K562 (cell line): ENCODE measurements around the gene ANKRD31.

Source experiments
- ARNT ChIP-seq, 2 experiments: fragments of 450-650 bp; IDR thresholded peaks; 2 replicates each; pipeline ENCODE4 v1.6.1; 2016; ENCODE audit warnings: mild to moderate bottlenecking in 1 of 2
- MLX ChIP-seq, 2 experiments: fragments of 450-650 bp in 1 of 2; sonication (generic) in 1 of 2; formaldehyde crosslinking; conservative IDR thresholded peaks; 2 replicates each; pipeline versions ENCODE4 v1.4.0 to v1.8.1; 2020 to 2022; ENCODE audit warnings: mild to moderate bottlenecking in 1 of 2, missing genetic modification reagents in 1 of 2
- MXI1 ChIP-seq: IDR thresholded peaks from 2 replicates; pipeline ENCODE4 v1.6.1; 2011; ENCODE audit warnings: low read depth, mild to moderate bottlenecking, improper control_type of control experiment, low read length
- PCBP1 ChIP-seq: fragments of 200-400 bp; formaldehyde crosslinking; IDR thresholded peaks from 2 replicates; pipeline ENCODE4 v1.6.1; 2018; ENCODE audit warnings: mild to moderate bottlenecking, low read depth, low read length; ENCODE audit not compliant: poor library complexity, severe bottlenecking
- PYGO2 ChIP-seq: fragments of 450-650 bp; IDR thresholded peaks from 2 replicates; pipeline ENCODE4 v1.6.1; 2016; ENCODE audit warnings: mild to moderate bottlenecking, missing genetic modification characterization, moderate library complexity, missing compliant biosample characterization
- TF ChIP-seq, protein P1 (sequence below), 3 experiments: IDR thresholded peaks in 2 of 3; conservative IDR thresholded peaks in 1 of 3; 2 replicates each; pipeline ENCODE4 v1.5.1; 2011 to 2012; ENCODE audit warnings: low read length in 3 of 3, mild to moderate bottlenecking in 3 of 3, control low read depth in 2 of 3, improper control_type of control experiment in 1 of 3, inconsistent platforms in 1 of 3, low read depth in 1 of 3, mixed read lengths in 1 of 3, moderate library complexity in 1 of 3; ENCODE audit not compliant: insufficient read depth in 2 of 3

DNA sequence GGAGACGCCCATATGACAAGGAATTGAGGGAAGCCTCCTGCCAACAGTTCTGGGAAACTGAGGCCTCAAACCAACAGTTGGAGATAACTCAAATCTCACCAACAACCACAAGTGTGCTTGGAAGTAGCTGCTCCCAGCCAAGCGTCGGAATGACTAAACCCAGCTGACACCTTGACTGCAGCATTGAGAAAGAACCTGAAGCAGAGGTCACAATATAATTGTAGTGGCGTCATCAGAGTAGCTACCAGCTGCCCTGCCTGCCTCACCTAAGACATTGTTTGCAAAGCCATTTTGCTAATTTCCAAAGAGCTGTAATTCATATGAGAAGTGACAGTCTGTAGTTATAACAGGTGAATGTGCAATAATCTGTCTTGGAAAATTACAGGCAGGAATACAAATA, 40.8 kb upstream of the ANKRD31 start:
- TF ChIP-seq, protein P1, sequence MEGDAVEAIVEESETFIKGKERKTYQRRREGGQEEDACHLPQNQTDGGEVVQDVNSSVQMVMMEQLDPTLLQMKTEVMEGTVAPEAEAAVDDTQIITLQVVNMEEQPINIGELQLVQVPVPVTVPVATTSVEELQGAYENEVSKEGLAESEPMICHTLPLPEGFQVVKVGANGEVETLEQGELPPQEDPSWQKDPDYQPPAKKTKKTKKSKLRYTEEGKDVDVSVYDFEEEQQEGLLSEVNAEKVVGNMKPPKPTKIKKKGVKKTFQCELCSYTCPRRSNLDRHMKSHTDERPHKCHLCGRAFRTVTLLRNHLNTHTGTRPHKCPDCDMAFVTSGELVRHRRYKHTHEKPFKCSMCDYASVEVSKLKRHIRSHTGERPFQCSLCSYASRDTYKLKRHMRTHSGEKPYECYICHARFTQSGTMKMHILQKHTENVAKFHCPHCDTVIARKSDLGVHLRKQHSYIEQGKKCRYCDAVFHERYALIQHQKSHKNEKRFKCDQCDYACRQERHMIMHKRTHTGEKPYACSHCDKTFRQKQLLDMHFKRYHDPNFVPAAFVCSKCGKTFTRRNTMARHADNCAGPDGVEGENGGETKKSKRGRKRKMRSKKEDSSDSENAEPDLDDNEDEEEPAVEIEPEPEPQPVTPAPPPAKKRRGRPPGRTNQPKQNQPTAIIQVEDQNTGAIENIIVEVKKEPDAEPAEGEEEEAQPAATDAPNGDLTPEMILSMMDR (IDR thresholded peaks at IDR 0.05 in 2 of 3, conservative IDR thresholded peaks at IDR 0.05 in 1 of 3; ENCODE audit: insufficient read depth in 2 of 3, low read depth in 1 of 3, low read length in 3 of 3), result no peak
- no peak for TF ChIP-seq ARNT (IDR thresholded peaks at IDR 0.05)
- TF ChIP-seq MXI1, result no peak
- no peak for TF ChIP-seq MLX (CRISPR knock-in tag; conservative IDR thresholded peaks at IDR 0.05)
- TF ChIP-seq PYGO2 (tag), result no peak
- no peak for TF ChIP-seq PCBP1
